Spinal cord (tissue), 4 donors: ENCODE measurements around the gene RNF141. TPM values are rescaled to one million over a fixed set of nuclear protein-coding genes. Genes with fewer than 3 reads are reported as not detected.

Experiments used
- polyA plus RNA-seq, 2 donors: library from polyadenylated mRNA; unstranded; fragments of 120-200 nt; gene quantifications; one replicate each; pipeline ENCODE4 v1.2.1, GENCODE V29; 2013; ENCODE audit not compliant: insufficient read length in 2 of 2
- total RNA-seq, 2 donors: library from RNA; depleted of rRNA in 1 of 2; stranded (reverse); fragments of 120-200 nt in 1 of 2; fragments of >200 nt in 1 of 2; gene quantifications; one replicate each; pipeline versions ENCODE4 v1.2.3 to v1.2.4, GENCODE V29; 2013 to 2014

RNF141 gene
- total and polyA plus RNA-seq, 4 donors: 51.6 to 91.2 (median 68.0) TPM

Other genes with a start within 250 kb of the RNF141 start
- gene SBF2, start 247.0 kb downstream of the RNF141 start, total RNA-seq: 10 to 100 TPM; 68.8 to 74.2 TPM
- 10 to 100 TPM; 50.3 to 53.8 TPM for gene SBF2, start 247.0 kb downstream of the RNF141 start, polyA plus RNA-seq
- gene ADM, start 236.1 kb downstream of the RNF141 start, total RNA-seq: 10 to 100 TPM; 49.8 to 67.6 TPM
- 10 to 100 TPM in 1 of 2 donors, 1 to 10 TPM in 1; 3.5 to 13.5 TPM for gene ADM, start 236.1 kb downstream of the RNF141 start, polyA plus RNA-seq
- 10 to 100 TPM; 12.8 to 13.0 TPM for gene AMPD3, start 85.9 kb downstream of the RNF141 start, total RNA-seq
- 10 to 100 TPM; 14.3 to 19.0 TPM for gene AMPD3, start 85.9 kb downstream of the RNF141 start, polyA plus RNA-seq
- gene LYVE1, start 27.5 kb upstream of the RNF141 start, total RNA-seq: 10 to 100 TPM; 44.8 to 56.5 TPM
- gene LYVE1, start 27.5 kb upstream of the RNF141 start, polyA plus RNA-seq: 10 to 100 TPM; 12.5 to 17.8 TPM
- gene IRAG1, start 152.6 kb upstream of the RNF141 start, total RNA-seq: 10 to 100 TPM in 1 of 2 donors, 1 to 10 TPM in 1; 5.2 to 13.8 TPM
- 1 to 10 TPM; 4.2 to 4.6 TPM for gene IRAG1, start 152.6 kb upstream of the RNF141 start, polyA plus RNA-seq
- gene CTR9, start 210.1 kb upstream of the RNF141 start, total RNA-seq: 10 to 100 TPM; 33.1 to 34.5 TPM
- gene CTR9, start 210.1 kb upstream of the RNF141 start, polyA plus RNA-seq: 10 to 100 TPM; 29.4 to 34.1 TPM